ENCODE data around the gene RARG. TPM values are rescaled to one million over a fixed set of nuclear protein-coding genes. Genes with fewer than 3 reads are reported as not detected.
A peak's percentile ranks its signal among the peaks of the same experiment; 100 is the strongest.

The RARG gene
- total RNA-seq, 1 experiment from 2014 or later, result 118 TPM

- no TSS peak for BruUV-seq (replicated peaks)
- Histone ChIP-seq H3K36me3 (ENCODE audit: low read depth) (no peaks in the 10 kb centered on the region), H3K9me3 (ENCODE audit: insufficient read depth, low read depth) (no peaks in the 10 kb centered on the region), H3K79me2 (ENCODE audit: low read depth) (no peaks in the 10 kb centered on the region), H3K4me2 (no peak overlapping the region), H3K4me1 (replicated peaks; ENCODE audit: insufficient read depth) (no peaks in the 10 kb centered on the region), H3K4me3 (no peak overlapping the region), H3K27ac (no peak overlapping the region), H4K20me1 (ENCODE audit: insufficient read depth) (no peaks in the 10 kb centered on the region), H2AFZ (no peak overlapping the region), H3K9me2 (ENCODE audit: insufficient read depth) (no peaks in the 10 kb centered on the region), H3K27me3 (ENCODE audit: insufficient read depth, low read depth) (no peaks in the 10 kb centered on the region), H3F3A (ENCODE audit: insufficient read depth, low read depth) (peaks cover 4% of the 10 kb centered on the region; the same call in 1 of the 2 replicates)
- no peak for DNase-seq
- TF ChIP-seq CTCF (conservative IDR thresholded peaks at IDR 0.05) (no peak), EZH2 (IDR thresholded peaks at IDR 0.05; ENCODE audit: low read depth) (no peak)
- ChIA-PET CTCF (no interaction called here), POLR2A (ENCODE audit: unreplicated experiment) (interaction anchor here (0.5 to 0.7 kb wide), 2 partner anchors 17 to 216 kb away, joined by 3 read pairs; partner anchors contain the start of gene PFDN5)
- intact Hi-C loops (cut with micrococcal nuclease; ENCODE audit: unreplicated experiment), result no loop called here
Observed at GRCh38 chr12:53277981-53278380, 46.0 kb upstream of the RARG start.

- peaks cover 4% of the 10 kb centered on the region; the same call in 1 of the 2 replicates for H3F3A ChIP-seq (ENCODE audit: insufficient read depth, low read depth)
- BruUV-seq (replicated peaks), result no TSS peak
- H3K4me3 ChIP-seq, result no peak overlapping the region
- DNase-seq, result no peak
- no peaks in the 10 kb centered on the region for H3K9me2 ChIP-seq (ENCODE audit: insufficient read depth)
- no peak overlapping the region for H3K27ac ChIP-seq
- no peak overlapping the region for H3K4me2 ChIP-seq
- no peaks in the 10 kb centered on the region for H3K79me2 ChIP-seq (ENCODE audit: low read depth)
- no peaks in the 10 kb centered on the region for H3K9me3 ChIP-seq (ENCODE audit: insufficient read depth, low read depth)
- no peaks in the 10 kb centered on the region for H3K36me3 ChIP-seq (ENCODE audit: low read depth)
- H3K4me1 ChIP-seq (replicated peaks; ENCODE audit: insufficient read depth), result no peaks in the 10 kb centered on the region
- ChIA-PET CTCF (interaction anchor here (0.6 kb wide), 1 partner anchor 62 kb away, joined by 5 read pairs; no protein-coding TSS in a partner anchor), POLR2A (ENCODE audit: unreplicated experiment) (interaction anchor here (0.6 kb wide), 1 partner anchor 69 kb away, joined by 5 read pairs; no protein-coding TSS in a partner anchor)
- no peak overlapping the region for H2AFZ ChIP-seq
- TF ChIP-seq CTCF (conservative IDR thresholded peaks at IDR 0.05), result no peak
- no peak for TF ChIP-seq EZH2 (IDR thresholded peaks at IDR 0.05; ENCODE audit: low read depth)
- no peaks in the 10 kb centered on the region for H3K27me3 ChIP-seq (ENCODE audit: insufficient read depth, low read depth)
- no peaks in the 10 kb centered on the region for H4K20me1 ChIP-seq (ENCODE audit: insufficient read depth)
- intact Hi-C loops (cut with micrococcal nuclease; ENCODE audit: unreplicated experiment), result no loop called here
Observed at GRCh38 chr12:53276511-53276910, 44.5 kb upstream of the RARG start.

GRCh38 chr12:53274445-53274844 lies 42.4 kb upstream of the RARG start:
- peak in 1 of 2 experiments; percentile 8 for DNase-seq
- intact Hi-C loops (cut with micrococcal nuclease; ENCODE audit: unreplicated experiment), result no loop called here
- H3K4me3 ChIP-seq, result no peak overlapping the region
- no peaks in the 10 kb centered on the region for H3K36me3 ChIP-seq (ENCODE audit: low read depth)
- no peaks in the 10 kb centered on the region for H4K20me1 ChIP-seq (ENCODE audit: insufficient read depth)
- CTCF ChIA-PET, result no interaction called here
- H3K9me3 ChIP-seq (ENCODE audit: insufficient read depth, low read depth), result no peaks in the 10 kb centered on the region
- POLR2A ChIA-PET (ENCODE audit: unreplicated experiment), result no interaction called here
- peaks cover 13% of the 10 kb centered on the region for H3K79me2 ChIP-seq (ENCODE audit: low read depth)
- no peak overlapping the region for H2AFZ ChIP-seq
- no peaks in the 10 kb centered on the region; the same call in 1 of the 2 replicates for H3K4me1 ChIP-seq (replicated peaks; ENCODE audit: insufficient read depth)
- no peaks in the 10 kb centered on the region for H3K9me2 ChIP-seq (ENCODE audit: insufficient read depth)
- no TSS peak for BruUV-seq (replicated peaks)
- H3K4me2 ChIP-seq, result no peak overlapping the region
- no peaks in the 10 kb centered on the region; the same call in 1 of the 2 replicates for H3F3A ChIP-seq (ENCODE audit: insufficient read depth, low read depth)
- no peak overlapping the region for H3K27ac ChIP-seq
- no peaks in the 10 kb centered on the region for H3K27me3 ChIP-seq (ENCODE audit: insufficient read depth, low read depth)
- TF ChIP-seq EZH2 (IDR thresholded peaks at IDR 0.05; ENCODE audit: low read depth) (no peak), CTCF (conservative IDR thresholded peaks at IDR 0.05) (no peak)
